GM10266 (cell line): ENCODE measurements around the gene MPP3.

Source experiments
- DNase-seq: peaks from one replicate; pipeline ENCODE4 v3.0.0; 2012; ENCODE audit errors: extremely low spot score
- CTCF ChIP-seq: IDR thresholded peaks from 2 replicates; pipeline ENCODE4 v1.5.1; 2012; ENCODE audit warnings: mild to moderate bottlenecking, low read depth; ENCODE audit not compliant: control insufficient read depth, insufficient read depth; ENCODE audit errors: missing control alignments

MPP3 gene

DNA sequence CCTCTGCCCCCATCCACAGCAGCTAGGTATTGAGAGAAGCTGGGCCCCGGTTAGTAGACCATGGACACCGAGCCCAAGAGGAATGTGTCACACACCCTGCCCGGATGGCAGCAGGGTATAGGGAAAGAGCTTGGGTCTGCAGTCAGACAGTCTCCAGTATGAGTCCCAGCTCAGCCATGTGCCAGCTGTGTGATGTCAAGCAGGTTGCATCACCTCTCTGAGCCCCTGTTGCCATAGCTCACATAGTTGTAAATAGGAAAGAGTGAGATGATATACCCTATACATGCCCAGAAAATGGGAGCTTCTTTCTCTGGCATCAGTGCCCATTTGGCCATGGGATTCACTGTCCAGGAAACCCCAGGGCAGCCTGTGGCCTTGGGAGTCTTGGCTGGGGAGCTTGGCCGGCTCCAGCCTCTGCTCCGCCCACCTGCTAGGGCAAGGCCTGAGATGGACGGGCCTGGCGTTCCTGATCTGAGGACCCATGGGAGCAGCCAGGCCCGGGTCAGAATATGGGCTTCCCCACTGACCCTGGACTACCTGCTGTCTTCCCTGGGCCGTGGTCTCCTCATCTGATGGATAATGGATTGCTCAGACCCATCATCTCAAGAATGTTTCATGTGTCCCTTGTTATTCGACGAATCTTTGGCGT is 27.3 kb upstream of the MPP3 start:
- DNase-seq, result no peak
- TF ChIP-seq CTCF, result no peak

- no peak for TF ChIP-seq CTCF
- no peak for DNase-seq
These were observed 25.1 kb upstream of the MPP3 start for GRCh38 chr17:43857957-43858600.

GRCh38 chr17:43857141-43857540 is 24.2 kb upstream of the MPP3 start:
- no peak for DNase-seq
- TF ChIP-seq CTCF, result no peak

DNA sequence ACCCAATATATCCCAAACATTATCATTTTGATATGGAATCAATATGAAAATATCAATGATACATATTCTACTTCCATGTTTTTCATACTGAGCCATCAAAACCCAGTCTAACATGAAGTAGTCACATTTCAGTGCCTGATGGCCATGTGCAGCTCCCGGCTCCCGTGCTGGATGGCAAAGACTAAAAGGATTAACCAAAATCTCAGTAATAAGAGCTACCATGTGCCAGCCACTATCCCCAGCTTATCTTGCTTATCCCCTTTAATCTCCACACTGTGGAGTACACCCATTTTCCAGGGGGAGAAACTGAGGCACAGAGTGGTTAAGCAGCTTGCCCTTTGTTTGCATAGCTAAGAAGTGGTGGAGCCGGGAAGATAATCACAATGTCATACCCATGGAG is 23.2 kb upstream of the MPP3 start:
- no peak for DNase-seq
- TF ChIP-seq CTCF, result no peak

GRCh38 chr17:43855061-43855460 is 22.1 kb upstream of the MPP3 start:
- DNase-seq, result no peak
- TF ChIP-seq CTCF, result no peak

GRCh38 chr17:43854498-43854897 is 21.6 kb upstream of the MPP3 start:
- TF ChIP-seq CTCF, result no peak
- DNase-seq, result no peak

DNA sequence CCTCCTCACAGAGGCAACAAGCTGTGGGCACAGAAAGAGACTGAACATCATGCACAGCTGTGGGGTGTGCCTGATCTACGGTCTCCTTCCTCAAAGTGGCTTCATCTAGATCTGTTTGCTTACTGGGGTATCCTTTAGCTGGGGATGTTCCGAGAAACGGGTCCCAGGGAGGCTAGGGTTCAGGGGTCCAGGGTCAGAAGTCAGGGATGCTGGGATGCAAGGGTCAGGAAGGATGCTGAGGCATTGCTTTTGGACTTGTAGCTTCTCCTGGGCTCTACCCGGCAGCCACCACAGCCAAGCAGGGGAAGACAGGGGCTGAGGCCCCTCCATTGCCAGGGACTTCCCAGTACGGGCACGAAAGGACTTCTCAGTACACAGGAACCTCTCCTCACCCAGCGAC is 20.6 kb upstream of the MPP3 start:
- no peak for DNase-seq
- no peak for TF ChIP-seq CTCF
